ENCODE data around the gene ACKR1.

The ACKR1 gene

DNA sequence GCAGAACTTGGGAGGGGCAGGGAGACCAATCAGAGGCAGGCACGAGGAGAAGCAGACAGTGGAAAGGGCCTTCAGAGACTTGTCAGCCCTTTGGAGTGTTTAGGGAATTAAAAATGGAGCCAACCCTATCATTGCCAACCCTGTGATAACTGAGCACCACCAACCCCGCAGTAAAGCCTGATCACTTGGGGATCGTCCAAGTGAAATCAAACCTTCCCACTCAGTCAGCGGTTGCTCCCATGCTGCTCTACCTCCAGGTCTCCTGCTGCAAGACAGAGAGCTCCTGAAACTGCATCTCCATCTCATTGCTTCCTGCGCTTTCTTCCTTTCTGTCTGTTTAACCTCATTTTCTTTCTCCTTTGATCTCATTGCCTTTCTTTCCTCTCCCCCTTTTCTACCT lies 4.8 kb upstream of the ACKR1 start:
- Histone ChIP-seq H3K9me3 (ENCODE audit: control insufficient read depth, insufficient read depth, low read length) (no peaks in the 10 kb centered on the region), H3K4me2 (ENCODE audit: low read length) (no peak overlapping the region), H3K36me3 (ENCODE audit: control insufficient read depth, low read length) (no peaks in the 10 kb centered on the region), H3K9me2 (replicated peaks; ENCODE audit: control insufficient read depth, low read length) (no peaks in the 10 kb centered on the region), H3K4me1 (ENCODE audit: control insufficient read depth, low read length) (no peaks in the 10 kb centered on the region), H3K27me3 (ENCODE audit: control insufficient read depth, low read length) (no peaks in the 10 kb centered on the region), H3F3A (ENCODE audit: control insufficient read depth, insufficient read depth) (no peaks in the 10 kb centered on the region), H3K79me2 (ENCODE audit: control insufficient read depth, low read length) (no peaks in the 10 kb centered on the region), H4K20me1 (ENCODE audit: control insufficient read depth, insufficient read depth, low read depth, low read length) (no peaks in the 10 kb centered on the region), H3K27ac (ENCODE audit: low read depth, low read length) (no peak overlapping the region), H3K4me3 (ENCODE audit: low read length) (no peak overlapping the region)
- TF ChIP-seq EZH2phosphoT487 (IDR thresholded peaks at IDR 0.05; ENCODE audit: borderline replicate concordance, low read length), result no peak
- TF ChIP-seq, protein P1, sequence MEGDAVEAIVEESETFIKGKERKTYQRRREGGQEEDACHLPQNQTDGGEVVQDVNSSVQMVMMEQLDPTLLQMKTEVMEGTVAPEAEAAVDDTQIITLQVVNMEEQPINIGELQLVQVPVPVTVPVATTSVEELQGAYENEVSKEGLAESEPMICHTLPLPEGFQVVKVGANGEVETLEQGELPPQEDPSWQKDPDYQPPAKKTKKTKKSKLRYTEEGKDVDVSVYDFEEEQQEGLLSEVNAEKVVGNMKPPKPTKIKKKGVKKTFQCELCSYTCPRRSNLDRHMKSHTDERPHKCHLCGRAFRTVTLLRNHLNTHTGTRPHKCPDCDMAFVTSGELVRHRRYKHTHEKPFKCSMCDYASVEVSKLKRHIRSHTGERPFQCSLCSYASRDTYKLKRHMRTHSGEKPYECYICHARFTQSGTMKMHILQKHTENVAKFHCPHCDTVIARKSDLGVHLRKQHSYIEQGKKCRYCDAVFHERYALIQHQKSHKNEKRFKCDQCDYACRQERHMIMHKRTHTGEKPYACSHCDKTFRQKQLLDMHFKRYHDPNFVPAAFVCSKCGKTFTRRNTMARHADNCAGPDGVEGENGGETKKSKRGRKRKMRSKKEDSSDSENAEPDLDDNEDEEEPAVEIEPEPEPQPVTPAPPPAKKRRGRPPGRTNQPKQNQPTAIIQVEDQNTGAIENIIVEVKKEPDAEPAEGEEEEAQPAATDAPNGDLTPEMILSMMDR (IDR thresholded peaks at IDR 0.05; ENCODE audit: low read depth, low read length, poor library complexity, severe bottlenecking), result no peak

DNA sequence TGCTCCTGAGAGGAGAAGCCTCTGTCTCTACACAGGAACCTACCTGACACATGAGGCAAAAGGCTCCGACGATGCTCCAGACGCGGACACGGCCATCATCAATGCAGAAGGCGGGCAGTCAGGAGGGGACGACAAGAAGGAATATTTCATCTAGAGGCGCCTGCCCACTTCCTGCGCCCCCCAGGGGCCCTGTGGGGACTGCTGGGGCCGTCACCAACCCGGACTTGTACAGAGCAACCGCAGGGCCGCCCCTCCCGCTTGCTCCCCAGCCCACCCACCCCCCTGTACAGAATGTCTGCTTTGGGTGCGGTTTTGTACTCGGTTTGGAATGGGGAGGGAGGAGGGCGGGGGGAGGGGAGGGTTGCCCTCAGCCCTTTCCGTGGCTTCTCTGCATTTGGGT lies 3.9 kb upstream of the ACKR1 start:
- no peak overlapping the region for H3K4me3 ChIP-seq (ENCODE audit: low read length)
- H4K20me1 ChIP-seq (ENCODE audit: control insufficient read depth, insufficient read depth, low read depth, low read length), result no peaks in the 10 kb centered on the region
- no peaks in the 10 kb centered on the region for H3K9me3 ChIP-seq (ENCODE audit: control insufficient read depth, insufficient read depth, low read length)
- TF ChIP-seq, protein P1 (IDR thresholded peaks at IDR 0.05; ENCODE audit: low read depth, low read length, poor library complexity, severe bottlenecking), result no peak
- TF ChIP-seq EZH2phosphoT487 (IDR thresholded peaks at IDR 0.05; ENCODE audit: borderline replicate concordance, low read length), result no peak
- no peaks in the 10 kb centered on the region for H3K4me1 ChIP-seq (ENCODE audit: control insufficient read depth, low read length)
- H3K27me3 ChIP-seq (ENCODE audit: control insufficient read depth, low read length), result 0 out of 2 replicates have a peak, but pooled peaks cover under 1% of the 10 kb centered on the region
- no peaks in the 10 kb centered on the region for H3K36me3 ChIP-seq (ENCODE audit: control insufficient read depth, low read length)
- no peaks in the 10 kb centered on the region for H3F3A ChIP-seq (ENCODE audit: control insufficient read depth, insufficient read depth)
- H3K27ac ChIP-seq (ENCODE audit: low read depth, low read length), result no peak overlapping the region
- no peaks in the 10 kb centered on the region for H3K79me2 ChIP-seq (ENCODE audit: control insufficient read depth, low read length)
- H3K9me2 ChIP-seq (replicated peaks; ENCODE audit: control insufficient read depth, low read length), result no peaks in the 10 kb centered on the region
- no peak overlapping the region for H3K4me2 ChIP-seq (ENCODE audit: low read length)

DNA sequence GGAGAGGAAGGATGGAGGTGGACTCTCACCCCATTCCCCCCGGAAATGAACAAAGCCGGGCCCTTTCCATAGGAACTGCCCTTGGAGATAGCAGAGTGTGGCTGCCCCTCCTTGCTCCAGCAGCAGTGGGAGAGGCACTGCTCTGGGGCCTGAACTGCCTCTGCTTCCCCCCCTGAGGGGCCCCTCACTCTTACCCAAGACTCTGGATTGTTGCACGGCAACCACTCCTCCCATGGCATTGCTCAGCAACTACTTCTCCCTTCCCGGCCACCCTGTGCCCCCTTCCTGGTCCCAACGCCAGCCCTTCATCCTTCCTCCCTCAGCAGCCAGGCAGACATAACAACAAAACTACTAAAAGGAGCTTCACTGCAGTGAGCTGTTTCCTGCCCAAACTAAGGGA lies 3.0 kb upstream of the ACKR1 start:
- 0 out of 2 replicates have a peak, but pooled peaks cover 5% of the 10 kb centered on the region for H3K27me3 ChIP-seq (ENCODE audit: control insufficient read depth, low read length)

More for the DNA sequence above, 3.0 kb upstream of the ACKR1 start:
- H3K9me2 ChIP-seq (replicated peaks; ENCODE audit: control insufficient read depth, low read length), result no peaks in the 10 kb centered on the region
- TF ChIP-seq, protein P1 (IDR thresholded peaks at IDR 0.05; ENCODE audit: low read depth, low read length, poor library complexity, severe bottlenecking), result no peak
- TF ChIP-seq EZH2phosphoT487 (IDR thresholded peaks at IDR 0.05; ENCODE audit: borderline replicate concordance, low read length), result no peak
- H3K79me2 ChIP-seq (ENCODE audit: control insufficient read depth, low read length), result no peaks in the 10 kb centered on the region
- H3K36me3 ChIP-seq (ENCODE audit: control insufficient read depth, low read length), result no peaks in the 10 kb centered on the region
- no peaks in the 10 kb centered on the region for H3K4me1 ChIP-seq (ENCODE audit: control insufficient read depth, low read length)
- H3K27ac ChIP-seq (ENCODE audit: low read depth, low read length), result no peak overlapping the region
- H3F3A ChIP-seq (ENCODE audit: control insufficient read depth, insufficient read depth), result no peaks in the 10 kb centered on the region
- no peaks in the 10 kb centered on the region for H4K20me1 ChIP-seq (ENCODE audit: control insufficient read depth, insufficient read depth, low read depth, low read length)
- no peaks in the 10 kb centered on the region for H3K9me3 ChIP-seq (ENCODE audit: control insufficient read depth, insufficient read depth, low read length)
- H3K4me3 ChIP-seq (ENCODE audit: low read length), result no peak overlapping the region
- no peak overlapping the region for H3K4me2 ChIP-seq (ENCODE audit: low read length)
